HG02588 (cell line): Measurements from ENCODE around the gene FTH1.
"Not testable (repeated sequence)": the region's sequence is repeated elsewhere in the genome, so short reads cannot be mapped to it uniquely, and the experiment has no call there.

Source experiments
- ATAC-seq: cut with Tn5 transposase; IDR thresholded peaks from one replicate; pipeline ENCODE4 v1.9.1; 2021; ENCODE audit warnings: mild to moderate bottlenecking, moderate library complexity; ENCODE audit not compliant: unreplicated experiment

Gene FTH1

DNA sequence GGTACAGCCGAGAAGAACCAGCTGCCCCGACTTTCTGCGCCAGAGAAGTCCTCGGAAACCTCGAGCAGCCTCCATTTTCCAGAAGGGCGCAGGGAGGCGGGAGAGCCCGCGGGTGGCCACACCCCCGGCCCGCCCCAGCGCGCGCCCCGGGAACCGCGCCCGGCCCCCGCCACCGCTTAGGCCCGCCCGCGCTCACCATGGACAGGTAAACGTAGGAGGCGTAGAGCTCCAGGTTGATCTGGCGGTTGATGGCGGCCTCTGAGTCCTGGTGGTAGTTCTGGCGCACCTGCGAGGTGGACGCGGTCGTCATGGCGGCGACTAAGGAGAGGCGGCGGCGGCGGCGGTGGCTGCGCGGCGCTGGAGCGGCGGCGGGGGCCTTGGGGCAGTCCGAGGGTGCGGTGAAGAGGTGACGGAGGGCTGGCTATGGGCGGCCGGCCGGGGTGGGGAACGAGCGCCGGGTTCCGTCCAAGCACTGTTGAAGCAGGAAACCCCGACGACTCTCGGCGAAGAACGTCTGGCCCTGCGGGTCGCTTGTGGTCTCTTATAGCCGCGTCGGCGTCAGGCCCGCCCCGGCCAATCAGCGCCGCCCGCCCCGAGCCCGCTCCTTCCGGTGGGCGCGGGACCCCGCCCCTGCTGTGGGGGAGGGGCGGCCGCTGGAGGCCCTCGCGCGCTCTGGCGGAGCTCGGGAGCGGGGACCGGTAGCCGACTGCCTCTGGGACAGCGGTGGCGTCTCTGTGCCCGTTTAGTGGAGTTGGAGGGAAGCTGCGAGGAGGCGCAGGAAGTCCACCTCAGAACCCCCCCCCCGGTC lies at the start of gene FTH1:
Gene FTH1, minus strand, starts transcription at position 519 of the 808 bp plus-strand sequence. Its CDS starts 209 bp downstream, at position 310.
- peak; percentile 52 for ATAC-seq

- no peak for ATAC-seq
Measured at GRCh38 chr11:62015615-62016014, 48.2 kb upstream of the FTH1 start.

GRCh38 chr11:62013537-62014476 lies 46.4 kb upstream of the FTH1 start:
- ATAC-seq, result no peak

DNA sequence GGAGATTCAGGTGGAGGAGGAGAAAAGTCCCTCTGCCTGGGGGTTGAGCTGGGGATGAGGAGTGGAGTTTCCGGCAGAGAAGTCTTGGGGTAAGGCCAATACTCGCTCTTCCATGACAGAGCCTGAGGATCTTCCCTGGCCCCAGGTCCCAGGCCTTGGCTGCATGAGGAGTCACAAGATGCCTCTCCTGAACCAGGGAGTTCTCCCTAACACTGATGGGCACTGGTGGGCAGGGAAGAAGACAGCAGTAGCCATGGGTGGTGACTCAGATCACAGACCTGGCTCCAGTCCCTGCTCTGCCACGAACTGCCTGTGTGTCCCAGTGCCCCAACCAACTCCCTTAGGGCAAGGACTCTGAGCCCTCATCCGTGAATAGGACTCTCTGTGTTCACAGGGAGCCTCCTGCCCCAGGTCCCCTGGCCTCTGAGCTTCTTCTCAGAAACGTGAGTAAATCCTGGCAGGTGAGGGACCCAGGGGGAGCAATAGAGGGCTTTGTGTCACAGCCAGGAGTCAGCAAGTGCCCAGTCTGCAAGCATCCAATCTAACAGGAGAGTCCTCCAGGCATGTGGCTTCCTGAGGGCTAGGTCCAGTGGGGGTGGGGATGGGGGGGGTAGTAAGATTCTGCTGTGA lies 45.5 kb upstream of the FTH1 start:
- no peak for ATAC-seq

DNA sequence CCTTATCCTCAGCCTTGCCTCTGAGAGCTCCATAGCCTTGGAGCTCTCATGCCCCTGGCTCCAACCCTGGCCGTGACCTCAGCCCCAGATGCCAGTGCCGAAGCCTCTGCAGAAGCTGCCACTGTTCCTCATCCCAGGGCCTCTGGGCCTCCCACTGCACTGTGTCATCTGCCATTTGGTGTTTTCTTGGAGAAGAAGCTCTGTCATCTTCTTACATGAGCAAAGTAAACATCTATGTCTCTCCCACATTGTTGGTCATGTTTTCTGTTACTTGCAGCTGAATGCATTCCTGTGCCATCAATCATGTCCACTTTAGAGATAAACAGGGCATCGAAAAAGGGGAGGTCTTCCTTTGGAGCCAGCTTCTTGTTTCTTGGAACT lies 45.0 kb upstream of the FTH1 start:
- no peak for ATAC-seq

DNA sequence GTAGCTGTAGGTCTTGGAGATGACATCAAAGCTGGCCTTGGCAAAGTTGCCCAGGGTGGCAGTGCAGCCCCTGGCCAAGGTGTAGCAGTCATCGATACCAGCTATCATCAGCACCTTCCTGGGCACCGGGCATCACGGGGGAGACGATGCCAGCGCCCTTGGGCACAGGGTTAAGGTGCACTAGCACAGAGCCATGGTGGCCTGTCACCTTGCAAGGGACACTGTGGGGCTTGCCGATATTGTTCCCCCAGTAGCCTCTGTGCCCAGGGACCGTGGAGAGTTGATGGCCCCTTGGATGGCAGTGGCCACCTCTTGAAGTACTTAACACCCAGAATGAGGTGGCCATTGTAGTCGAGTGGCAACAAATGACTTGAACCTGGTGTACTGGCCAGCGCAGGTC lies 44.4 kb upstream of the FTH1 start:
- ATAC-seq, result no peak

DNA sequence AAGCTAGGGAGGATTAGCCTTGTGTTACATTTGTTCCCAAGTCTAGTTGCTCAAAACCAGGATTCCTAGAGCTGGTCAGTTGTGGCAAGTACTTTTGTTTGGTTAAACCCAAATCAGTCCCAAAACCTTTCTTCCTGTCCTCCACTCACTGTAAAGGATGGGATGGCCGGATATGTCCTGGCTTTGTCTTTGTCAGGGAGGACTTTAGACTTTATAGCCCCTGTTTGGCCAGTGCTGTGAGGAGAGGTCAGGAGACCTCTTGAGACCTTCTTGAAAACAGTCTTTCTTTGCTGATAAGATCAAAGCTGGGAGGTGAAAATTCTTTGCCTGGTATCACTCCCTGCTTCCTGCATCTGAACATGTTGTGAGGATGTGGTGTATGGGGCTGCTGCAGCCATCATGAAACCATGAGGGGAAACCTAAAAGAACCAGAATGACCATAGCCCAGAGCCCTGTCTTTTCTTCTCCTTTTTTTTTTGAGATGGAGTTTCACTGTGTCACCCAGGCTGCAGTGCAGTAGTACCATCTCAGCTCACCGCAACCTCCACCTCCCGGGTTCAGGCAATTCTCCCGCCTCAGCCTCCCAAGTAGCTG lies 43.6 kb upstream of the FTH1 start:
- no peak for ATAC-seq

DNA sequence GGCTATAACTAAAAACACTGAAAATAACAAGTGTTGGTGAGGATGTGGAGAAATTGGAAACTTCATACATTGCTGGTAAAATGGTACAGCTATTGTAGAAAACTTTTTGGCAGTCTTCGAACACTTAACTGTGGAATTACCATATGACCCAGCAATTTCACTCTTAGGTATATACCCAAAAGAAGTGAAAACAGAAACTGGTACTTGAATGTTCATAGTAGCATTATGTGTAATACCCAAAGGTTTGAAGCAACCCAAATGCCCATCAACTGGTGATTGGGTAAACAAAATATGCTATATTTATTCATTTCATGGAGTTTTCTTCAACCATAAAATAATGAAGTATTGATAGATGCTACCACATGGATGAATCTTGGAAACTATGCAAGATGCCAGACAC lies 40.8 kb upstream of the FTH1 start:
- ATAC-seq, result no peak

DNA sequence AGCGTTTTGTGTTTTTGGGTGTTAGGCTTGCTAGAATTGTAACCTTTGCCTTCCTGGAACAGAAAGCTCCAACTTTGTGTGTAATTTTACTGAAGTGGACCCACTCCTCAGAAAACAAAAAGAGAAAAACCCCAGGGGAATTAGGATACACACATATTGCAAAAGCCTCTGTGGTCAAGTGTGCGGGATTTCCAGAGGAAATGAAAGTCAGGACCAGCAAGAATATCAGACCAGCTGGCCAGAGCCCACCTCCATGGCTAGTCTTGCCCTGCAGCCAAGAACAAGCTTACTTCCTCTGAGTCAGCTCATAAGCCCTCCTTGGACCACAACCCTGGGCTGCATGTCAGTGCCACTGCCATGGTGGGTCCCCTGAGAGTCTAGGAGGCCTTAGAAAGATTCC lies 37.0 kb upstream of the FTH1 start:
- peak; percentile 55 for ATAC-seq

DNA sequence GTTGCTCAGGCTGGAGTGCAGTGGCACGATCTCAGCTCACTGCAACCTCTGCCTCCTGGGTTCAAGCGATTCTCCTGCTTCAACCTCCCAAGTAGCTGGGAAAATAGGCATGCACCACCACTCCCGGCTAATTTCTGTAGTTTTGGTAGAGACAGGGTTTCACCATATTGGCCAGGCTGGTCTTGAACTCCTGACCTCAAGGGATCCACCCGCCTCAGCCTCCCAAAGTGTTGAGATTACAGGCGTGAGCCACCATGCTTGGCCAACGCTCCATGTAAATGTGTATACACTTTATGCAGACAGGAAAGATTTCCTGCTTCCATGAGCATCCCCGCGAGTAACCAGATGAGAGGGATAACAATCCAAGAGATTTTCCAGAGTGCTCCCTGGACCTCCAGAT lies 34.8 kb upstream of the FTH1 start:
- not testable (repeated sequence) for ATAC-seq

DNA sequence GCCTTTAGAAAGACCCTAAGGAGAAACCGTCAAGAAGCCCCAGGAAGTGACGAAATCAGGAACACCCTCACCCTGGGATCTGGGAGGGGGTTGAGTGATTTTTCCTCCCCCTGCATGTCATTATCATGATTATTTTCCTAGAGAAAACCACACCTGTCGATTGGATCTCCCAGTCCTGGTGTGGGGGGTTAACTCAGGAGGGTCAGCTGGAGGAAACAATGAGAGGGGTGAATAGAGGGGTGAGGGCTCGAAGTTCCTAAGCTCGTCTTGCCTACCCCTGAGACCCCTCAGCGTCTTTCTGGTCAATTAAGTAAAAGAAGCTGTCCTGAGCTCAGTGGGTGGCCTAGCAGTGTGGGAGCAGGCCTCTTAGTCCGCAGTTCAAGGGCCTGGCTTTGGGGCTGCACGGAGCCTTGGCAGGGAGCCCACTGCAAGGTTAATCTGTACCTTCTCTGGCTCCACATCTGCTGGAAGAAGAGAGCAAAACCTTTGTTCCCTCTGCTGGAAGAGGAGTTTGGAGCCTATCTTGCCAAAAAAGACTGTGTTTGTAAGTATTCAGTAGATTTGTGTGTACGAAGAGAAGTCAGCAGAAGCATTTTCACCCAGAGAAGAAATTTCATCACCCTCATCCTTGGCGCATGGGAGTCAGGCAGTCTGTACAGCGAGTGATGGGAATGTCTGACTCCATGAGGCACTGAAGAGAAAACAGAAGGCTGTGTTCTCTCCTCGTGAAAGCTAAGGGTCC lies 34.2 kb upstream of the FTH1 start:
- ATAC-seq, result no peak

DNA sequence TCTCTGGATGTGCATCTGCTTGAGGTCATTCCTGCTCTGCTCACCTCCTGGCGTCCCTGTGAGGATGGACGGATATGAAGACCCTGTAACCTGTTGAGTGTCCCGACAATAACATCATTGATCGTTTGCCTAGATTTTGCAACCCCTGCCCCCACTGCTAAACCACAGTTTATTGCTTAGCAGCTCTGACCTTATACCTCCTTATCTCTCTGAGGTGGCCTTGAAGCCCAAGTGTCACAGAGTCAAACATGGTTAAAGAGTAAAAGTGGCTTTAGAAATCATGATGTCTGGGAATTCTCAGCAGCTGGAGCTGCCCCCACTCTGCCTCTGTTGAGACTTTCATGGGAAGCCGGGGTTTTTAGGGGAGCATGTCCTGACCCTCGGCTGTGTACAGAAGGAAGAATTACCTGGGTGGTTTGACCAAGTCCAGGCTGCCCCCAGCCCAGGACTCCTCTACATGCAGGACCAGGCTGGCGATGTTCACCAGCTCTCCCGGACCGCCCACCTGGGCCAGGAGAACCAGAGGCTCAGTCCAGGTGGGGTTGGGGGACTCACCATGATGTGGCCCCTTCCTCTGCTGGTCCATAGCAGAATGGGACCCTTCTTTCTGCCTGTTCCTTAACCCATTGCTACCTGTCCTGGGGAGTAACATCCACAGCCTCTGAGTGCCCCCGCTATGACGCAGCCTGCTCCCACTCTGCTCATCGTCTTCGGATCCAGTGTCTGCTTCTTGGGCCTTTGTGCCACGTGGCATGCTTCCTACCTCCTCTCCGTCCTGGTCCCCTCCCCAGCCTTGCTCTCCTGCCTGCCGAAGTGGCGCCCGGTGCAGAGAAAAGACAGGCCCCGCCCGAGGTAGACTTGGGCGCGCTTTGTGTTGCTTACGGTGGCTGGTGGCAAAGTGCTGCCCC lies 33.4 kb upstream of the FTH1 start:
- no peak for ATAC-seq

- no peak for ATAC-seq
Measured at GRCh38 chr11:61999141-61999975, 31.9 kb upstream of the FTH1 start.

DNA sequence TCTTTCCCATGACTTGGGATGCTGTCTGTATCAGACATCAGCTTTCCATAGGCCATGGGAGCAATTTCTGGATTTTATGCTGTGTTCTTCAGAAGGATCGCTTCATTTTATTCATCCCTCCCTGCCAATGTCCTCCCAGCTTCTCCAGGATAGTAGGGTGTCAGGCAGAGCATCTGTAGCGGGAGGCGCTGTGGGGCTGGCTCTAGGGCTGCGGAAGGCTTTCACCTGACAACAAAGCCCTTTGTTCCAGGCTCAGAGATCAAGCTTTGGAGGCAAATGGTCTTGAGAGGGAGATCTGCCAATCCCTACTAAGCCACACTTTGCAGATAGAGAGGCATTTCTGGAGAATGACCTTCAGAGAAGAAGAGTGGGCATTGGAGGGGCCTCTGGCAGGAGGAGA lies 29.5 kb upstream of the FTH1 start:
- ATAC-seq, result no peak

- ATAC-seq, result no peak
Measured at GRCh38 chr11:61994981-61995380, 27.5 kb upstream of the FTH1 start.

DNA sequence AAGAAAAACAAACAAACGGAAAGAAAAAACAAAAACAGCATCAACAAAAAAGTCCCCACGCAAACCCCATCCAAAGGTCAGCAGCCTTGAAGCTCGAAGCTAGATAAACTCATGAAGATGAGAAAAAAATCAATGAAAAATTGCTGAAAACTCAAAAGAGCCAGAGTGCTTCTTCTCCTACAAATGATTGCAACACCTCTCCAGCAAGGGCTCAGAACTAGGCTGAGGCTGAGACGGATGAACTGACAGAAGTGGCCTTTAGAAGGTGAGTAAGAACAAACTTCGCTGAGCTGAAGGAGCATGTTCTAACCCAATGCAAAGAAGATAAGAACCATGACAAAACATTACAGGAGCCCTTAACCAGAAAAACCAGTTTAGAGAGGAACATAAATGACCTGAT lies 18.4 kb upstream of the FTH1 start:
- ATAC-seq, result no peak

DNA sequence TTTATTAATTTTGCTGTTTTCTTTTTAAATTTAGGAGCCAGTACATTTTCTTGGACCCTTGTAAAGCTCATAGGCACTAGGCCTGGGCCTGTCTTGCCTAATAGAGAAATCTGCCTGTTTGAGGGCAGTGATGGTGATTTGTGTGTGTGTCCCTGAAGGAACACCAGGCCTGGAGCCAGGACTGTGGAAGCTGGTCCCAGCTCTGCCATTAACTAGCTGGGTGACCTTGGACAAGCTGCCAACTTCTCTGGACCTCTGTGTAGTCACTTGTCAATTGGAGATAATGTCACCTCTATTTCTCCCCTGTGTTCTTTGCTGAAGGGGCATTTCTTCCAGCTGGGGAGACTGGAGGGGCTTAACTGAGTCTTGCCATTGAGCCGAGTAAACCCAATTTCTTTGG lies 16.0 kb upstream of the FTH1 start:
- ATAC-seq, result no peak

GRCh38 chr11:61980783-61981541 lies 13.5 kb upstream of the FTH1 start:
- ATAC-seq, result no peak
